BE2C (cell line): Measurements from ENCODE around the gene CCP110.

ENCODE experiments used
- DNase-seq: peaks from one replicate; pipeline ENCODE4 v3.0.0-alpha.2; 2020
- H3K27me3 ChIP-seq: fragments of 250-450 bp; sonication (Bioruptor Pico); 2 replicates; pipeline ENCODE4 v1.5.1; 2020; ENCODE audit warnings: mild to moderate bottlenecking
- H3K36me3 ChIP-seq: fragments of 250-450 bp; sonication (Bioruptor Pico); 2 replicates; pipeline ENCODE4 v1.5.1; 2020; ENCODE audit warnings: mild to moderate bottlenecking
- H3K4me1 ChIP-seq: fragments of 250-450 bp; sonication (Bioruptor Pico); 2 replicates; pipeline ENCODE4 v1.5.1; 2020
- H3K4me3 ChIP-seq: 2 replicates; pipeline ENCODE4 v1.5.1; 2011; ENCODE audit warnings: low read depth, low read length
- H3K9me3 ChIP-seq: fragments of 250-450 bp; sonication (Bioruptor Pico); 2 replicates; pipeline ENCODE4 v1.5.1; 2020
- TF ChIP-seq, protein P1 (sequence below): IDR thresholded peaks from 2 replicates; pipeline ENCODE4 v1.5.1; 2012; ENCODE audit warnings: mild to moderate bottlenecking, low read depth, low read length

CCP110 gene

GRCh38 chr16:19482291-19482690 is 41.5 kb upstream of the CCP110 start:
- TF ChIP-seq, protein P1, sequence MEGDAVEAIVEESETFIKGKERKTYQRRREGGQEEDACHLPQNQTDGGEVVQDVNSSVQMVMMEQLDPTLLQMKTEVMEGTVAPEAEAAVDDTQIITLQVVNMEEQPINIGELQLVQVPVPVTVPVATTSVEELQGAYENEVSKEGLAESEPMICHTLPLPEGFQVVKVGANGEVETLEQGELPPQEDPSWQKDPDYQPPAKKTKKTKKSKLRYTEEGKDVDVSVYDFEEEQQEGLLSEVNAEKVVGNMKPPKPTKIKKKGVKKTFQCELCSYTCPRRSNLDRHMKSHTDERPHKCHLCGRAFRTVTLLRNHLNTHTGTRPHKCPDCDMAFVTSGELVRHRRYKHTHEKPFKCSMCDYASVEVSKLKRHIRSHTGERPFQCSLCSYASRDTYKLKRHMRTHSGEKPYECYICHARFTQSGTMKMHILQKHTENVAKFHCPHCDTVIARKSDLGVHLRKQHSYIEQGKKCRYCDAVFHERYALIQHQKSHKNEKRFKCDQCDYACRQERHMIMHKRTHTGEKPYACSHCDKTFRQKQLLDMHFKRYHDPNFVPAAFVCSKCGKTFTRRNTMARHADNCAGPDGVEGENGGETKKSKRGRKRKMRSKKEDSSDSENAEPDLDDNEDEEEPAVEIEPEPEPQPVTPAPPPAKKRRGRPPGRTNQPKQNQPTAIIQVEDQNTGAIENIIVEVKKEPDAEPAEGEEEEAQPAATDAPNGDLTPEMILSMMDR: no peak
- Histone ChIP-seq H3K4me3 (no peak overlapping the region), H3K9me3 (no peaks in the 10 kb centered on the region), H3K36me3 (no peaks in the 10 kb centered on the region), H3K27me3 (no peaks in the 10 kb centered on the region), H3K4me1 (no peaks in the 10 kb centered on the region)
- no peak for DNase-seq

GRCh38 chr16:19484096-19484495 is 39.6 kb upstream of the CCP110 start:
- no peaks in the 10 kb centered on the region for H3K36me3 ChIP-seq
- DNase-seq: no peak
- no peaks in the 10 kb centered on the region for H3K27me3 ChIP-seq

DNA sequence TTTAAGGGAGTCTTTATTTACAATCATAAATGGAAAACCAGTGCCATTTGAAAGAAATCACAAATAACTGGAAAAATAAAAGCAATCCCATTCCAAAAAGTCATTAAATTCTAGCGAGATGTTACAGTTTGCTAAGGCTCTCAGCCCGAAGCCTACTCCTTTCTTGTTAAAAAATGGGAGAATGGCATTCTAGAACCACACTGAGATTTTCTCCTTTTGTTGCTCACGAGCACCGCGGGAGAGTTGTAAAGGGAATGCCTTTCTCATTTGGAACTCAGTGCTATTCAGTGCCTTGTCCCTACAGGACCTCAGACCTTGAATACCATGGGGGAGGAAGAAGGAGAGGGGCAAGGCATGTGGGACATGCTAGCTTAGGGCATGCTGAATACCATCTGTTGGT is 38.1 kb upstream of the CCP110 start:
- Histone ChIP-seq H3K4me1 (no peaks in the 10 kb centered on the region), H3K27me3 (no peaks in the 10 kb centered on the region), H3K4me3 (no peak overlapping the region), H3K9me3 (no peaks in the 10 kb centered on the region), H3K36me3 (no peaks in the 10 kb centered on the region)
- TF ChIP-seq, protein P1: no peak
- DNase-seq: no peak

More at GRCh38 chr16:19484096-19484495, 39.6 kb upstream of the CCP110 start:
- H3K4me1 ChIP-seq: no peaks in the 10 kb centered on the region
- H3K9me3 ChIP-seq: no peaks in the 10 kb centered on the region
- TF ChIP-seq, protein P1: no peak
- no peak overlapping the region for H3K4me3 ChIP-seq

DNA sequence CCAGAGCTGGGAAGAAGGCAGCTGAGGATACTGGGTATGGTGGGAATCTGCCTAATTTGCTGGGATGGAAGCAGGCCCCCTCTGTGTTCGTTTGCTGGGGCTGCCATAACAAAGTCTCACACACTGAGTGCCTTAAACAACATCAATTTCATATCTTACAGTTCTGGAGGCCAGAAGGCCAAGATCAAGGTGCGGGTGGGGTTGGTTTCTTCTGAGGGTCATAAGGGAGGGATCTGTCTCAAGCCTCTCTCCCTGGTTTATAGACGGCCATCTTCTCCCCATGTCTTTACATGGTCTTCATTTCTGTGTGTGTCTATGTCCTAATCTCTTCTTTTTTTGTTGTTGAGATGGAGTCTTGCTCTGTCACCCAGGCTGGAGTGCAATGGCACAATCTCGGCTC is 37.7 kb upstream of the CCP110 start:
- no peaks in the 10 kb centered on the region for H3K9me3 ChIP-seq
- no peak for DNase-seq
- TF ChIP-seq, protein P1: no peak
- H3K4me1 ChIP-seq: no peaks in the 10 kb centered on the region
- no peaks in the 10 kb centered on the region for H3K27me3 ChIP-seq
- no peaks in the 10 kb centered on the region for H3K36me3 ChIP-seq
- no peak overlapping the region for H3K4me3 ChIP-seq

DNA sequence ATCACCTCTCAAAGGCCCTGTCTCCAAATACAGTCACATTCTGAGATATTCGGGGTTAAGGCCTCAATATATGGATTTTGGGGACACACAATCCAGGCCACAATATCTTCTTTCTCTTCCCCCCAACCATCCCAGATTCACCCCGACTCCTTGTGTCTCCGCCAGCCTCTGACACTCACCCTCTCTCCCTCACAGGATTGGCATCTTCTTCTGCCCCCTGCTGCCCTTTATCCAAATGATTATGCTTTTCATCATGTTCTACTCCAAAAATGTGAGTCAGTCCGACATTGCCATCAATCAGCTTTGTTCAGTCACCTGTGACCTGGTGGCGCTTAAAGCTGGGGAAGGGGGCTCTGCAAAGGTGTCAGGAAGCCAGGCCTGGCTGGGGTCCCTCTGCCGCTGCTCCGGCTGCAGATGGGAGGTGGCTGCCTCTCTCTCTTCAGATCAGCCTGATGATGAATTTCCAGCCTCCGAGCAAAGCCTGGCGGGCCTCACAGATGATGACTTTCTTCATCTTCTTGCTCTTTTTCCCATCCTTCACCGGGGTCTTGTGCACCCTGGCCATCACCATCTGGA is 36.9 kb upstream of the CCP110 start:
- no peaks in the 10 kb centered on the region for H3K9me3 ChIP-seq
- H3K4me1 ChIP-seq: no peaks in the 10 kb centered on the region
- H3K36me3 ChIP-seq: no peaks in the 10 kb centered on the region
- H3K27me3 ChIP-seq: no peaks in the 10 kb centered on the region
- no peak overlapping the region for H3K4me3 ChIP-seq
- no peak for DNase-seq
- TF ChIP-seq, protein P1: no peak

GRCh38 chr16:19488213-19488640 is 35.5 kb upstream of the CCP110 start:
- DNase-seq: no peak
- Histone ChIP-seq H3K36me3 (no peaks in the 10 kb centered on the region), H3K4me3 (no peak overlapping the region), H3K27me3 (no peaks in the 10 kb centered on the region), H3K9me3 (no peaks in the 10 kb centered on the region), H3K4me1 (no peaks in the 10 kb centered on the region)
- TF ChIP-seq, protein P1: no peak
